Liver (tissue), 2 donors: Measurements from ENCODE around the gene LRP5.

ENCODE experiments used
- CTCF ChIP-seq: fragments of 150-350 bp; IDR thresholded peaks from 2 replicates; pipeline ENCODE4 v1.5.1; 2017; ENCODE audit warnings: improper control_type of control experiment, low read depth, low read length; ENCODE audit not compliant: missing input control
- TF ChIP-seq, protein P1 (sequence below): IDR thresholded peaks from 2 replicates; pipeline ENCODE4 v1.6.1; 2016; ENCODE audit warnings: antibody characterized with exemption
- donor health status: healthy.

- TF ChIP-seq CTCF, result no peak
- TF ChIP-seq, protein P1, sequence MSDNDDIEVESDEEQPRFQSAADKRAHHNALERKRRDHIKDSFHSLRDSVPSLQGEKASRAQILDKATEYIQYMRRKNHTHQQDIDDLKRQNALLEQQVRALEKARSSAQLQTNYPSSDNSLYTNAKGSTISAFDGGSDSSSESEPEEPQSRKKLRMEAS, result no peak
Observed at GRCh38 chr11:68363776-68364175, 51.4 kb downstream of the LRP5 start.
